H1 (cell line): ENCODE data around the gene MAP1LC3A. TPM values are rescaled to one million over a fixed set of nuclear protein-coding genes. Genes with fewer than 3 reads are reported as not detected.

Source experiments
- BRCA1 ChIP-seq: IDR thresholded peaks from 2 replicates; pipeline ENCODE4 v1.6.1; 2012; ENCODE audit warnings: low read depth, low read length, improper control_type of control experiment
- CBX8 ChIP-seq: fragments of 300-800, 300-1000 bp; sonication (generic); IDR thresholded peaks from 2 replicates; pipeline ENCODE4 v1.7.1; 2016; ENCODE audit warnings: low read depth, low read length, borderline replicate concordance
- CHD1 ChIP-seq: IDR thresholded peaks from 2 replicates; pipeline ENCODE4 v1.6.1; 2012; ENCODE audit warnings: low read depth, low read length, improper control_type of control experiment
- CHD2 ChIP-seq: IDR thresholded peaks from 2 replicates; pipeline ENCODE4 v1.6.1; 2012; ENCODE audit warnings: low read length, improper control_type of control experiment
- EP300 ChIP-seq, 2 experiments: IDR thresholded peaks; 1 replicate in 1 of 2; 2 replicates in 1 of 2; pipeline ENCODE4 v1.6.1; 2011 to 2012; ENCODE audit warnings: low read depth in 2 of 2, low read length in 2 of 2, mild to moderate bottlenecking in 2 of 2, borderline replicate concordance in 1 of 2, inconsistent platforms in 1 of 2, moderate library complexity in 1 of 2
- FOSL1 ChIP-seq: IDR thresholded peaks from 2 replicates; pipeline ENCODE4 v1.6.1; 2011; ENCODE audit warnings: mild to moderate bottlenecking, low read depth, low read length, moderate library complexity; ENCODE audit not compliant: insufficient read depth
- NANOG ChIP-seq: IDR thresholded peaks from 2 replicates; pipeline ENCODE4 v1.6.1; 2011; ENCODE audit warnings: low read length, low read depth, mild to moderate bottlenecking, inconsistent platforms; ENCODE audit not compliant: insufficient read depth, poor library complexity, severe bottlenecking
- PHF8 ChIP-seq: fragments of 200-600 bp; sonication (generic); conservative IDR thresholded peaks from 2 replicates; pipeline ENCODE4 v1.7.1; 2012; ENCODE audit warnings: low read depth, mild to moderate bottlenecking, inconsistent platforms, low read length, moderate library complexity
- SP1 ChIP-seq: IDR thresholded peaks from 2 replicates; pipeline ENCODE4 v1.6.1; 2011; ENCODE audit warnings: low read depth, low read length
- polyA plus RNA-seq, 7 experiments: library from polyadenylated mRNA; depleted of rRNA in 3 of 7; stranded (reverse) in 5 of 7; unstranded in 2 of 7; fragments of >200 nt in 5 of 7; fragments of 200-250 nt in 2 of 7; gene quantifications; 1 replicate in 5 of 7; 2 replicates in 1 of 7; 4 replicates in 1 of 7; pipeline versions ENCODE4 v1.2.1 to v1.2.3, GENCODE V29; 2011 to 2013; ENCODE audit warnings: missing spikeins in 2 of 7, mixed read lengths in 2 of 7
- total RNA-seq: library from RNA; stranded (reverse); fragmentation: NEBNext Ultra II Directional; extraction: Animal tissue kit (Norgen Biotek cat#: 25700); gene quantifications from 2 replicates; pipeline ENCODE4 v1.2.1, GENCODE V29; 2021
- TF ChIP-seq, protein P1 (sequence below): IDR thresholded peaks from 2 replicates; pipeline ENCODE4 v1.6.1; 2012; ENCODE audit warnings: low read length, inconsistent platforms

The MAP1LC3A gene
- total and polyA plus RNA-seq, 2 of the 8 experiments (the other 6 are each of a cell fraction or from before 2014, with no cell fraction given): 5.0 to 6.1 TPM

GRCh38 chr20:34535301-34535840 is 23.1 kb upstream of the MAP1LC3A start (continued):
- TF ChIP-seq, protein P1, sequence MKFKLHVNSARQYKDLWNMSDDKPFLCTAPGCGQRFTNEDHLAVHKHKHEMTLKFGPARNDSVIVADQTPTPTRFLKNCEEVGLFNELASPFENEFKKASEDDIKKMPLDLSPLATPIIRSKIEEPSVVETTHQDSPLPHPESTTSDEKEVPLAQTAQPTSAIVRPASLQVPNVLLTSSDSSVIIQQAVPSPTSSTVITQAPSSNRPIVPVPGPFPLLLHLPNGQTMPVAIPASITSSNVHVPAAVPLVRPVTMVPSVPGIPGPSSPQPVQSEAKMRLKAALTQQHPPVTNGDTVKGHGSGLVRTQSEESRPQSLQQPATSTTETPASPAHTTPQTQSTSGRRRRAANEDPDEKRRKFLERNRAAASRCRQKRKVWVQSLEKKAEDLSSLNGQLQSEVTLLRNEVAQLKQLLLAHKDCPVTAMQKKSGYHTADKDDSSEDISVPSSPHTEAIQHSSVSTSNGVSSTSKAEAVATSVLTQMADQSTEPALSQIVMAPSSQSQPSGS: no peak
- no peak for TF ChIP-seq BRCA1
- TF ChIP-seq CHD2: no peak
- no peak for TF ChIP-seq PHF8
- TF ChIP-seq FOSL1: no peak
- TF ChIP-seq CHD1: no peak
- no peak for TF ChIP-seq EP300 (IDR thresholded peaks at IDR 0.05; ENCODE audit: borderline replicate concordance in 1 of 2, low read depth in 2 of 2, low read length in 2 of 2)
- TF ChIP-seq CBX8: no peak
- TF ChIP-seq SP1: no peak
- no peak for TF ChIP-seq NANOG
